Measurements from ENCODE around the gene SLCO2A1. TPM values are rescaled to one million over a fixed set of nuclear protein-coding genes. Genes with fewer than 3 reads are reported as not detected.

SLCO2A1 gene
- total RNA-seq, 1 donor from 2014 or later = 11.6 TPM

DNA sequence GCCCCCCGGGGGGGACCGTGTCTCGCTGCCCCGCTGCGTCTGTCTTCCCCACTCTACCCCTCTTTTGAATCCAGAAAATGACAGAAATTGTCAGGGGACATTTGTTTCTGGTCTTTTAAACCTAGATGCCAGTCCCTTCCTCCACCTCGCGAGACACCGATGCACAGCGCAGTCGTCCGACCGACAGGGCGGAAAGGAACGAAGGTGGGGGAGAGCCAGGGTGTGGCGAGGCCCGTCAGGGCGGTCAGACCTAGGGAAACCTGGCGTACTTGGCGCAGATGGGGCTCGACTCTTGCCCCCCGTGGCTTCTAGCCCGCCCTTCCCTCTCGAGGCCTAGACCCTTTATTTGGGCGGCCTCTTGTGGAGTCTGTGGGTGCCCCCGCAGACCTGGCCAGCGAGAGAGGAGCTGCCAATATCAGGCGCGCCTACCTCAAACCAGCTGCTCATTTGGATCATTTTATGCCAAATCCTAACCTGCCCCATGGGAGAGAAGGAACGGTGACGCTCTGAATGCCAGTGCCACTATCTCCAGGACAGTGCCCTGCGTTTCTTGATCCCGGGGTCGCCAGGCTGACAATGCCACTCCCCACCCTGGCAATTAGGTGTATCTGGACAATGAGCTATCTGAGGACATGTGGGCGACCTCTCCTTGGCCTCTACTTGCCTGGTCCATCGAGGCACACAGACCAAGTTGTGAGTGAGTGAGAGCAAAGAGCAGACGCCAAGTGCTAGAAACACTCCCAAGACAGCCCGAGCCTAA lies 133.5 kb downstream of the SLCO2A1 start:
- intact Hi-C loops (cut with micrococcal nuclease) = loop anchor here (10.0 kb wide), 1 partner anchor 71 kb away; no protein-coding TSS in a partner anchor
- ATAC-seq (no peak), DNase-seq (no peak)

GRCh38 chr3:133895208-133896001 lies 134.3 kb downstream of the SLCO2A1 start, which contains the start of gene RAB6B:
Gene RAB6B, minus strand, starts transcription at chr3:133895882. Its CDS starts 416 bp downstream, at chr3:133895466.
- DNase-seq = peak; percentile 75
- intact Hi-C loops (cut with micrococcal nuclease) = loop anchor here (10.0 kb wide), 1 partner anchor 71 kb away; no protein-coding TSS in a partner anchor
- peak; percentile 85 for ATAC-seq

DNA sequence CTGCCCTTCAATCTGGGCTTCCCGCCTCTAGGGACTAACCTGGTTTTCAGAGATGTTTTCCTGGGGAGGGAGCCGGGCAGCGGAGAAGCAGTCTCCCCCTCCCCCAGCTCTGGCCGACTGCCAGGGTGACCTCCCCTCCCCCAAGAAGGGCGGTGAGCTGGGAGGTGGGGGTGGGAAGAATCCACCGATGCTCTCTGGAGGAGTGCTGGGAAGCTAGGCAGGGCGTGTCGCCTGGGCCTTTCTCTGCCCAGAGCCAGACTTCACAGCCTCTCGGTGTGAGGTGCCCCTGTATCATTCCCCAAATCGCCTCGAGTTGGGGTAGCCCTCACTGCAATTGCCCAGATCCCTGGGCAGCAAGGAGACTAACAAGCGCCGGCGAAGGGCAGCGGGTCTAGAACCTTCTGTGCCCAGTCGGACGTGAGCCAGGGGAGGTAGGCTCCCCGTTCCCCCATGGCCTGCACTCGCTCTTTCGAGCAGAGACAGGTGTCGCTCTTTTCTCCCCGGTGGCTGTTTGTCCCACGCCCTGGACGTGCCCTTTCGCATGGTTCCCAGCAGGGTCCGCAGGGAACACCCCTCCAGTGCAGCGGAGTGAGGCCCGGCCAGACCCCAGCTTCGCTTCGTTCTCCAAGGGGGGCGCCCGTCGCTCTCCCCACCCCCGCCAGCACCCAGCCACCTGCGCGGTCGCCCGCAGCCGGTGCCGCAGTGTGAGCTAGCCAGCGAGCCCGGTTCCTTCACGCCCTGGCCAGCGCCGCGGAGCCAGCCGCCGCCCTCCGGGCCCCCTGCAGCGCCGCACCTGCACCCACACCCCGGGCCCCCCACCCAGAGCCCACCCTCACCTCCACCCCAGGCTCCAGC lies 135.1 kb downstream of the SLCO2A1 start:
- peak; percentile 49 for DNase-seq
- ATAC-seq = peak; percentile 37
- intact Hi-C loops (cut with micrococcal nuclease) = loop anchor here (10.0 kb wide), 1 partner anchor 70 kb away; no protein-coding TSS in a partner anchor

- ATAC-seq (no peak), DNase-seq (no peak)
- intact Hi-C loops (cut with micrococcal nuclease) = loop anchor here (10.0 kb wide), 1 partner anchor 69 kb away; no protein-coding TSS in a partner anchor
These were observed 135.9 kb downstream of the SLCO2A1 start for GRCh38 chr3:133893683-133894352.

DNA sequence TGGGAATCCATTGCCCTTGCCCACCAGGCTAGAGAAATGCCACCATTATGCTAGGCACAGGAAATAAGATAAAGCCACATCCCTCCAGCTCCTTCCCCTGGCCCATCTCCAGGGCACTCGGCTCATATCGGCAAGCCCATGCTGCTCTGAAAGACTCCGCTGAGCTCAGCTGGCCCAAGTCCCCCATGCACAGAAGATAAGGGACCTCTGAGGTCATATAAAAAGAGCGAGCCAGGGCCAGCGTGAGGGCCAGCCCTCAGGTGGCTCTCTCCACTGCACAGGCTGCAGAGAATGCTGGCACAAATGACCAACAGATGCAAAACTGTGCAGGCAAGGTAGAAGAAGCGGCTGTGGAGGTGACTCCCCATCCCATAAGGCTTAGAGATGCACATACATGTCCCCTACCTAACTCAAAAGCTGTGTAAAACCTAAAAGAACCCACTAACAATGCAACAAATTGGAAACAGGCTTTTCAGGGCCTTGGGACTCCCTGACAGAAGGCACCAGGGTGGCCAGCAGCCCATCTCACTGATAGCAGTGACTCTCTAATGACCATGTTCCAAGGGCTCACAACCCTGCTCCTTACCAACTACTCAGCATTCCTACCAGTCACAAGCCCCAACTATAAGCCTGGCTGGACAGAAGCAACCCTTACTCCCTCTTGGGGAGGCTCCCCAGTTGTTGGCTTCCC lies 137.0 kb downstream of the SLCO2A1 start:
- ATAC-seq (peak; percentile 86), DNase-seq (peak; percentile 87)
- intact Hi-C loops (cut with micrococcal nuclease) = loop anchor here (10.0 kb wide), 1 partner anchor 68 kb away; no protein-coding TSS in a partner anchor

- DNase-seq (no peak), ATAC-seq (no peak)
These were observed 137.9 kb downstream of the SLCO2A1 start for GRCh38 chr3:133891662-133892378.

GRCh38 chr3:133890972-133891644 lies 138.6 kb downstream of the SLCO2A1 start:
- DNase-seq = no peak
- intact Hi-C loops (cut with micrococcal nuclease) = loop anchor here (10.0 kb wide), 1 partner anchor 66 kb away; no protein-coding TSS in a partner anchor
- ATAC-seq = no peak

More at GRCh38 chr3:133891662-133892378, 137.9 kb downstream of the SLCO2A1 start:
- intact Hi-C loops (cut with micrococcal nuclease) = loop anchor here (10.0 kb wide), 1 partner anchor 67 kb away; no protein-coding TSS in a partner anchor

DNA sequence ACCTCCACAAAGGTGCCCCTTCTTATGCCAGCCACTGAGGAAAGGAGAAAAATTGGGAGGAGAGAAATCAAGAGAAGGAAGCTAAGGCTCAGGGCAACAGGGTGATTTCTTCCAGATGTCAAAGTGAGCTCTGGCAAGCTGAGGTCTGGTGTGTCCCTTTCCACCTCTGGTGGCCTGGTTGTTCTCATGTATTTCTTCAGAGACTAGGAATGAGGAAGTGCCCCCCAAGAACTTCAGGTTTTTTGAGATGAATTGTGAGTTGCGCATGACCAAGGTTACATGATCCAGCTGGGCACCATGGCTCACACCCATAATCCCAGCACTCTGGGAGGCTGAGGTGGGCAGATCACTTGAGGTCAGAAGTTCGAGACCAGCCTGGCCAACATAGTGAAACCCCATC lies 139.7 kb downstream of the SLCO2A1 start:
- DNase-seq = no peak
- intact Hi-C loops (cut with micrococcal nuclease) = loop anchor here (10.0 kb wide), 1 partner anchor 65 kb away; no protein-coding TSS in a partner anchor
- ATAC-seq = no peak

GRCh38 chr3:133888726-133889340 lies 140.9 kb downstream of the SLCO2A1 start:
- DNase-seq (no peak), ATAC-seq (no peak)
- intact Hi-C loops (cut with micrococcal nuclease) = no loop called here

DNA sequence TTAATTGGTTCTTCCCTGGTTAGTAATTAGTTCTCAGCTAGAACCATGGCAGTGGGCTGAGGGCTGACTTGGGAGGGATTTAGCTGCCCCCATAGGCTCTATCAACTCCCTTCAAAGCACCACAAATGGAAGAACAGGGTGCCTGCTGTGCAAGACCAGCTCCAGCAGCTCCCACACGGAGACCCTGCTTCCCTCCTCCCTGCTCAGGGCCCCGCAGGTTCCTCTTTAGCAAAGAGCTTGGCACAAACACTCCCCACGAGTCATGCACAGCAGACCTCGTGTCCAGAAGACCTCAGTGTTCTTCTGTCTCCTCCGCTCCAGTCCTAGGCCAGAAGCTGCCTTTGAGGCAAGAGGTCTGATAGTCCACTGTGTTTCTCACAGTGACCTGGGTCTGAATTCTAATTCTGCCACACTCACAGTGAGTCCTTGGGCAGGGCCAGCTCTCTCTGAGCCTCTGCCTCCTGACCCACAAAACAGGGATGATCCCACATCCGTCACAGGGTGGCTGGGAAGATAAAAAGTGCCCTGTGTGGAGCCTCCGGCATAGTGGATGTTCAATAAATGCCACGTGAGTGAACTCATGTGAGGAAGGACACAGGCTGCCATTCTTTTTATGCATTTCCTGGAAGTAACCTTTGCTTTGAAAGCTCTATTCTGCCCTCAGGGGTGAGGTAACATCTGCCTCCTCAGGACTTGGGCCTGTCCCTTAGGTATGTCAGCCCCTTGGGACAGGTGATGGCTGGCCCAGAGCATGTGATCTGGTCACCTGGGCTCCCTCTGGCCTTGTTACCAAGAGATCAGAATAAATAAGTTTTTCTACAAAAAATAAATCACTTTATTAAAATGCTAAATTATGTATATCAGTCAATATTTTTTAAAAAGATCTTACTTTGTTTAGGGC lies 141.7 kb downstream of the SLCO2A1 start:
- ATAC-seq (peak; percentile 12), DNase-seq (no peak)

GRCh38 chr3:133887074-133887802 lies 142.5 kb downstream of the SLCO2A1 start:
- intact Hi-C loops (cut with micrococcal nuclease) = no loop called here
- no peak for ATAC-seq

More for the DNA sequence above, 141.7 kb downstream of the SLCO2A1 start:
- intact Hi-C loops (cut with micrococcal nuclease) = no loop called here

DNA sequence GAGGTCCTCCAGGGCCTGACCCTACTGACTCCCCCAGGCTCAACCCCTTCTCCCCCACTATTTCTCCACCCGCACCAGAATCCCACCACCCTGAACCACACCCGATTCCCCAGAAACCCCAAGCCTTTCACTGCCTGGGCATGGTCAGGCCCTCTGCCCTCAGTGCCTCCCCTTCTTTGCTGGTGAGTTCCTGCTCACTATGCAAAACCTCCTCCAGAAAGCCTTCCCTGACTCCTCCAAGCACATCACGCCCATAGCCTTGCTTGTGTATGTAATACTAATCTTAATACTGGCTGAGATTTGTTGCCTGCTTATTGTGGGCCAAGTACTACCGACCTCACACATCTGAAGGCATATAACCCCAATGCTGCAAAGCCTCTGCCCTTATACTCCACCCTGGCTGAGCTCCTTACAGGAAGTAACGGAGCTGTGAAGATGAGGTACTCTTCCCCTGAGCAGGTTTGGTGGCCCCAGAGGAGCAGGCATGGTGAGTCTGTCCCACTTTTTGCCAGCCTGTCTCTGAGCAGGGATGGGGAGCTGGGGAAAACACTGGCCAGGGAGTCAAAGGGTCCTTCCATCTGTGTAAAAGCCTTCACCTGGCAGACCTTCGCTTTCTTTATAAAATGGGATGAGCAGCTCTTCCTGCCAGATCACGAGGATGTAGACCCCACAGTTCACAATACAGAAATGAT lies 143.5 kb downstream of the SLCO2A1 start:
- ATAC-seq (no peak), DNase-seq (no peak)
- intact Hi-C loops (cut with micrococcal nuclease) = no loop called here

More at GRCh38 chr3:133887074-133887802, 142.5 kb downstream of the SLCO2A1 start:
- DNase-seq = no peak

DNA sequence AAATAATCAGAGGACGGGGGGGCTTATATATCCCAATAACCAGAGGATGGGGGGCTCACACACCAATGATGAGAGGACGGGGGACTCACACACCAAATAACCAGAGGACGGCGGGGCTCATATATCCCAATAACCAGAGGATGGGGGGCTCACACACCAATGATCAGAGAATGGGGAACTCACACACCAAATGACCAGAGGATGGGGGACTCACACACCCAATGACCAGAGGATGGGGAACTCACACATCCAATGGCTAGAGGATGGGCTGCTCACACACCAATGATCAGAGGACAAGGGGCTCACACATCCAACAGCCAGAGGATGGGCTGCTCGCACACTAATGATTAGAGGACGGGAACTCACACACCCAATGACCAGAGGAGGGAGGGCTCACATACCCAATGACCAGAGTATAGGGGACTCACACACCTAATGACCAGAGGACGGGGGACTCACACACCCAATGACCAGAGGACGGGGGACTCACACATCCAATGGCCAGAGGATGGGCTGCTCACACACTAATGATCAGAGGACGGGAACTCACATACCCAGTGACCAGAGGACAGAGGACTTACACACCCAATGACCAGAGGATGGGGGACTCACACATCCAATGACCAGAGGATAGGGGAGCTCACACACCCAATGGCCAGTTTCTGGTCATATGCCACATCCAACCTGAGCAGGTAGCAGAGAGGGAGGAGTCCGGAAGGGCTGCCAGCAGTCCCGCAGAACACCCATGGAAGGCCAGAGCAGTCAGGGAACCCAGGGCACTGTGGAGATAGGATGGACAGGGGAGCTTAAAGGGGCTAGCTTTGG lies 144.6 kb downstream of the SLCO2A1 start:
- no peak for DNase-seq
- intact Hi-C loops (cut with micrococcal nuclease) = no loop called here

More for the DNA sequence above, 144.6 kb downstream of the SLCO2A1 start:
- no peak for ATAC-seq

Data from left ventricle myocardium superior (tissue), 1 donor.